Kidney capillary endothelial cell (primary cell): ENCODE measurements around the gene AKAP13.
"Not testable (repeated sequence)": the region's sequence is repeated elsewhere in the genome, so short reads cannot be mapped to it uniquely, and the experiment has no call there.

Experiments
- DNase-seq: peaks from one replicate; pipeline ENCODE4 v3.0.0-alpha.2; 2018; ENCODE audit warnings: low spot score

Gene AKAP13, protein sequence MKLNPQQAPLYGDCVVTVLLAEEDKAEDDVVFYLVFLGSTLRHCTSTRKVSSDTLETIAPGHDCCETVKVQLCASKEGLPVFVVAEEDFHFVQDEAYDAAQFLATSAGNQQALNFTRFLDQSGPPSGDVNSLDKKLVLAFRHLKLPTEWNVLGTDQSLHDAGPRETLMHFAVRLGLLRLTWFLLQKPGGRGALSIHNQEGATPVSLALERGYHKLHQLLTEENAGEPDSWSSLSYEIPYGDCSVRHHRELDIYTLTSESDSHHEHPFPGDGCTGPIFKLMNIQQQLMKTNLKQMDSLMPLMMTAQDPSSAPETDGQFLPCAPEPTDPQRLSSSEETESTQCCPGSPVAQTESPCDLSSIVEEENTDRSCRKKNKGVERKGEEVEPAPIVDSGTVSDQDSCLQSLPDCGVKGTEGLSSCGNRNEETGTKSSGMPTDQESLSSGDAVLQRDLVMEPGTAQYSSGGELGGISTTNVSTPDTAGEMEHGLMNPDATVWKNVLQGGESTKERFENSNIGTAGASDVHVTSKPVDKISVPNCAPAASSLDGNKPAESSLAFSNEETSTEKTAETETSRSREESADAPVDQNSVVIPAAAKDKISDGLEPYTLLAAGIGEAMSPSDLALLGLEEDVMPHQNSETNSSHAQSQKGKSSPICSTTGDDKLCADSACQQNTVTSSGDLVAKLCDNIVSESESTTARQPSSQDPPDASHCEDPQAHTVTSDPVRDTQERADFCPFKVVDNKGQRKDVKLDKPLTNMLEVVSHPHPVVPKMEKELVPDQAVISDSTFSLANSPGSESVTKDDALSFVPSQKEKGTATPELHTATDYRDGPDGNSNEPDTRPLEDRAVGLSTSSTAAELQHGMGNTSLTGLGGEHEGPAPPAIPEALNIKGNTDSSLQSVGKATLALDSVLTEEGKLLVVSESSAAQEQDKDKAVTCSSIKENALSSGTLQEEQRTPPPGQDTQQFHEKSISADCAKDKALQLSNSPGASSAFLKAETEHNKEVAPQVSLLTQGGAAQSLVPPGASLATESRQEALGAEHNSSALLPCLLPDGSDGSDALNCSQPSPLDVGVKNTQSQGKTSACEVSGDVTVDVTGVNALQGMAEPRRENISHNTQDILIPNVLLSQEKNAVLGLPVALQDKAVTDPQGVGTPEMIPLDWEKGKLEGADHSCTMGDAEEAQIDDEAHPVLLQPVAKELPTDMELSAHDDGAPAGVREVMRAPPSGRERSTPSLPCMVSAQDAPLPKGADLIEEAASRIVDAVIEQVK (N-terminal part only)

GRCh38 chr15:85380217-85380811 is at the start of gene AKAP13:
Gene AKAP13, plus strand, starts transcription at chr15:85380603. Its CDS starts 105,118 bp downstream, at chr15:85485721.
- DNase-seq, result peak; percentile 97

GRCh38 chr15:85330901-85331588 is 49.4 kb upstream of the AKAP13 start:
- peak; percentile 60 for DNase-seq

DNA sequence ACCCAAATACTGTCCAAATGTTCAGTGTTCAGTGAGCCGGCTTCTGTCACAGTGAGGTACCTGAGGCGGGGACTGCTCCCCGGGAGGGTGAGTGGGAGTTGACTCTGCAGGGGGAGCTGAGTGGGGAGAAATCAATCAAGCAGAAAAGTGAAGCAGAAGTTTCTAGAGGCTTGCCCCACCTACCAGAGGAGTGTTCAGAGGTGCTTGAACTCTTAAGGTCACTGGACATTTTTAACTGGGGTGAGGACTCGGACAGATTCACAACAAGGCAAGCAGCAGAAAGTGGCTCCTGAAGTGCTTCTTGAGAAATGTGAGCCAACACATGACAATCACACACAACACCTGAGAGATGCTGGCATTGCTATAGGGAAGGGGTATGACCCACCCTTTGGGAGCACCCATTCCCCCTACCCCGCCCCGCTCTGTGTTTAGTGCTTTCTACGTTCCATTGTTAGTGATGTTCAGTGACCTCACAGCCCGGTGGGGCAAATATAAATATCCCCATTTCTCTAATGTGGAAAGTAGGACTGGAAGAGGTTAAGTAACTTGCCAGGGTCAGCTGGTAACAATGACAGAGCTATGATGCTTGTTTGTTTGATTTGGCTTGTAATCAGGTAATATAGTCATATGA is 48.6 kb upstream of the AKAP13 start:
- DNase-seq, result no peak

DNA sequence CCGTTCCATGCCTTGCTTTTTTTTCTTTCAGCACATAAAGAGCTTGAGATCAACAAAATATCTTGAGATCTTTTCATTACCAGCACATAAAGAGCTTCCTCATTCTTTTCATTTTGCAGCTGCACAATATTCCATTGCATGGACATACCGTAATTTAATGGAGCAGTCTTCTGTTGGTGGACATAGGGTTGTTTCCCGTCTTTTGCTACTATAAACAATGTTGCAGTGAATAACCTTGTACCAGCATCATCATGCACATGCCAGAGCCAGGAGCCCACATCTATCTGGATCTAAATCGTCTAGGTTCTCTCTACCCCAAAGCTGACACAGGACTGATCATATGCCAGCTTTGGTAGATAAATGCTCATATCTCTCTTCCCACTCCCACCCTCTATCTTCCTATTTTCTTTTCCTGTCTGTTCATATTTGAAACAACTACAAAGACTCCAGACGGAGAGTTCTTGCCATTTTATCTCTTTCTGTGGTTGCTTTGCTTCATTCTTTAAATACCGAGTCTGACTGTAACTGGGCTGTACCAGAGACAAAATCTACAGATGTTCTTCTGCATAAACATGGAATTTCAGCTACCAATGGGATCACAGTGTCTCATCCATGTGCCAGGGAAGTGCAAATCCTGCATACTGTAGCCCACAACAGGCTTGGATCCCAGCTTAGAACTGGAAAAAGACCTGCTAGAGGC is 47.1 kb upstream of the AKAP13 start:
- DNase-seq, result no peak

DNA sequence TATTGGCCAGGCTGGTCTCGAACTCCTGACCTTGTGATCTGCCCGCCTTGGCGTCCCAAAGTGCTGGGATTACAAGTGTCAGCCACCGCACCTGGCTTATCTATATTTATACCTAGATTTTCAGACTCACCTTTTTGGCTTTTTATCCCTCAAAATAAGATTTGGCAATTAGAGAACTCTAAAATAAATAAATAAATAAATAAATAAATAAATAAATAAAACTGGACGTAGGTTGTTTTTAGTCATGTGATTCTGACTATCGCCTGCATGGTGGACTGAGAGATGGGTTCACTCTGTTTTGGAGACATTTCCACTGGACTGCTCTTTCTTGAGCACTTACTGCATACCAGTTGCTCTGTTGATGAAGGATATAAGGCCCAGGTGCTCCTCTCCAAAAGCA is 46.2 kb upstream of the AKAP13 start:
- DNase-seq, result no peak

- DNase-seq, result no peak
Measured at GRCh38 chr15:85335193-85335942, 45.0 kb upstream of the AKAP13 start.

- DNase-seq, result no peak
Measured at GRCh38 chr15:85336880-85337279, 43.5 kb upstream of the AKAP13 start.

GRCh38 chr15:85337425-85338074 is 42.9 kb upstream of the AKAP13 start:
- no peak for DNase-seq

DNA sequence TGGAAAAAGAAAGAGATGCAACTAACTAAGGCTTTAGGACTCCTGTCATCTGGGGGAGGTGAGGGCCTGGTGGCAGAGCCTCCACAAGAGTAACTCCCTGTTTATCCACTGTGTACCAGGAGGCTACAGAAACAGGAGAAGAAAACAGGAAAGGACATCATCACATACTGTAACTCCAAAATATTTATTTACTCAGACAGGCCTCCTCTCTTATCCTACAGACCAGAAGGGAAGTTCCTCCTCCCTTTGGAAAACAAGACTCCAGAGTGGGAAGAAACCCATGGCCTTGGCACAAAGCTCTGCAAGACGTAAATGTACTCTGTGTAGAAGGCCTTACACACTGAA is 40.1 kb upstream of the AKAP13 start:
- DNase-seq, result no peak

GRCh38 chr15:85340852-85341251 is 39.6 kb upstream of the AKAP13 start:
- DNase-seq, result no peak

DNA sequence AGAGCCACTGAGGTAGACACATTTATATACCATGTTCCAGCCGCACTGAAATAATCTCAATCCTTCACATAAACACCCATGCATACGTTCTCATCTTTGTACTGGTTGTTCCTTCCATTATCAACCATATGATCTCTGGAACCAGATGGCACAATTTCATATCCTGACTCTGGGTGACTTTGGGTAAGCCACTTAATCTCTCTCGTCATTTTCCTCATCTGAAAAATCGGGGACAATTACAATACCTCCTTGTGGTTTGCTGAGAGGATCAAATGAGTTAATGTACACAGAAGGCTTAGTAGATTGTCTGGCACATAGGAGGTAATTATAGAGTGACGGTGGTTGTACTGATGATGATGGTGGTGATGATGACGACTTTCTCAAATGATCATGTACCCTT is 38.2 kb upstream of the AKAP13 start:
- not testable (repeated sequence) for DNase-seq

DNA sequence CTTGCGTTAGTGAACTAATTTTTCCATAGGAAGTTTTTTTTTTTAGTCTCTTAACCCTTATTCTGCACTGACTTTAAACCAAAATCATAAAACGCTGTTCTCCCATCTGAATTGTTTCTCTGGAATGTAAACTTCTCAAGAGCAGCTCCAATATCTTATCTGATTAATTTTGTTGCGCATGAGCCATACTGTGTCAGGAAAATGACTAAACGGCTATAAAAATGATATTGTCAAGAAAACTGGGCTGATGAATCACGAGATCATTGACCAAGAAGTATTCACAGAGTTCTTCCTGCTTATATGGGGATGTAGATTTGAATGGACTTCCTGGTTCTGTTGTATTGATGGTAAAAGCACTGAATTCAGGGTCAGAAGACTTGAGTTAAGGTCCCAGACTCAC is 37.0 kb upstream of the AKAP13 start:
- peak; percentile 78 for DNase-seq

DNA sequence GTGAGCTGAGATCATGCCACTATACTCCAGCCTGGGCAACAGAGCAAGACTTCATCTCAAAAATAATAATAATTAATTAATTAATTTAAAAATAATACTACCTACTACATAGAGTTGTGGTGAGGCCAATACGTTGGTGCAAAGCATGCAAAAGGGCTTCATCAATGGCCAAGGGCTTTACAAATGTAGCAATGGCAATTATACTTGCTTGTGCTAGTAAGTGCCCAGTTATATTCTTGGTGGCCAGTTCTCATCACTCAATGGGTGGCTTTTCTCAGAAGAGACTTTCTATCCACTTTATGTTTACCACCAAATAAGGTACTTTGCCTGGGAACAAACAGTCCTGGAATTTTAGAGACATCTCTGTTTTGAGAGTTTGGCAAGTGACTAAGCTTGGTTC is 36.2 kb upstream of the AKAP13 start:
- DNase-seq, result not testable (repeated sequence)

DNA sequence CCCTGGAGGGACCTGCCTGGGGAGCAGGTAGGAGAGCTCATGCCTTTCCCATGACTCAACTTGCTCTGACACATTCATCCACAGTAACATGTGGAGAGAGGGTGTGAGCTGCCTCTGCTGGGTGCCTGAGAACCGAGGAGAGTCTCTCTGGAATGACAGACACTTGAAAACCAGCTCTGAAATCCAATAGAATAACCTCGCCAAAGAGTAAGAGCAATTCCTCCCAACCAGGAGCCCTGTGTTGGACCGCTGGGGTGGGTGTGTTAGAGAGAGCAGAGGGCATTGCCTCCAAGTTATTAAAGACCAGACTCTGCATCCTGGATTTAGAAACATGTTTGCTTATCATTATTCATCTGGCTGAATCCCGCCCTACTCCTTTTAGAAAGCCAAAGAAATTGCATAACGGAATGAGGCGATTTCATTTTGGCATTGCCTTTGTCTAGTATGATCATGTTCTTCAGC is 35.7 kb upstream of the AKAP13 start:
- DNase-seq, result not testable (repeated sequence)

DNA sequence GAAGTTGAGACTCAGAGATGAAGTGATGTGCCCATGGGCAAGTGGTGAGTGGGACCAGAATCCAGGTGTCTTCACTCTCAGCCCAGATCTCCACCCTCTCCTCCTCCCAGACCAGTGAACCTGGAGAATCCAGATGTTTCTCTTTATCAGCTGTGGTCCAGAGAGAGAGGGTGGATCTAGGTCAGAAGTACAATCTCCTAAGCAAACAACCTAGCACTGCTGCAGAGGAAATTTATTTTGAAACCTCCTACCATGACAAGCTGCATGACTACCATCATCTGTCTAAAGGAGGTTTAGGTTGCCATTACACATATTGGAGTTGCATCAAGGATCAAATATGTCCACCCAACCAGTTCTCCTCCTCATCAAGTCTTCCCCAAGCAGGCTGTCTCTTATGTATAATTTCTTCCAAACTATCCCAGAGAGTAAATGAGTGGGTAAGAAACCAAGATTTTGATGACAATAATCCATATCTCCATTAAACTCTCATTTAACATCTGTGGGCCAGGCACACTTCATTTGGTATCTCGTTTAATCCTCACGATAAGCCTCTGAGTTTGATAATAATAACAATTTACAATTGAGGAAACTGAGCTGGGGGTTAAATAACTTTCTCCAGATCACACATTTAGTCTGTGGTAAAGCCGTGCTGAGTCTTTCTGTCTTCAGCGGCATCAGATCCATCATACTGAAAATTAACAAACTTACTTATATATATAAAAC is 35.0 kb upstream of the AKAP13 start:
- DNase-seq, result not testable (repeated sequence)

DNA sequence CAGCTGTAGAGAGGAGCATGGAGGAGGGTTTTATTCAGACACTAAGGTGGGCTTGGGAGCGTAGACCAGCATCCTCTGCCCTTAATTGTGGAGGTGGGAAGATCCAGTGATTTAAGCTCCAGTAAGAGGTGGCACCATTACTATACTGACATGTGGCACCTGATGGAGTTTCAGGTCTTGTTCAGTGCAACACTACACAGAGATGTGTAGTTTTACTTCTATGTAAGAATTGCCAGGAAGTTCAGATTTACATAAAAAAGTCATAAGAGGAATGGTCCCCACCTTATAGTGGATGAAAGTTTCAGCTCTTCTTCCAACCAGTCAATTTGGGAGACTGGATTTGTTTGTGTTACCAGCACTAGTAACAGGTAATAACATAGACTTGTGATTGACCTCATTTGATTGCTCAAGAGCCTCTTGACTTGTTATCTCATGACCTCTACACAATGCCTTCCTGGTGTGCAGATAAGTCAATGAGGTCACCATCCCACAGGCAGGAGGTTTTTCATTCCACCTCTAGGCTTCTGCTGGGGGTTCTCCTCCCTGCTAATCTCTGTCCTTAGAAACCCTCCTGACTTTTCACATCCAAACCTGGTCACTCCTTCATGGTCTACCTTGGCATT is 33.8 kb upstream of the AKAP13 start:
- DNase-seq, result not testable (repeated sequence)

DNA sequence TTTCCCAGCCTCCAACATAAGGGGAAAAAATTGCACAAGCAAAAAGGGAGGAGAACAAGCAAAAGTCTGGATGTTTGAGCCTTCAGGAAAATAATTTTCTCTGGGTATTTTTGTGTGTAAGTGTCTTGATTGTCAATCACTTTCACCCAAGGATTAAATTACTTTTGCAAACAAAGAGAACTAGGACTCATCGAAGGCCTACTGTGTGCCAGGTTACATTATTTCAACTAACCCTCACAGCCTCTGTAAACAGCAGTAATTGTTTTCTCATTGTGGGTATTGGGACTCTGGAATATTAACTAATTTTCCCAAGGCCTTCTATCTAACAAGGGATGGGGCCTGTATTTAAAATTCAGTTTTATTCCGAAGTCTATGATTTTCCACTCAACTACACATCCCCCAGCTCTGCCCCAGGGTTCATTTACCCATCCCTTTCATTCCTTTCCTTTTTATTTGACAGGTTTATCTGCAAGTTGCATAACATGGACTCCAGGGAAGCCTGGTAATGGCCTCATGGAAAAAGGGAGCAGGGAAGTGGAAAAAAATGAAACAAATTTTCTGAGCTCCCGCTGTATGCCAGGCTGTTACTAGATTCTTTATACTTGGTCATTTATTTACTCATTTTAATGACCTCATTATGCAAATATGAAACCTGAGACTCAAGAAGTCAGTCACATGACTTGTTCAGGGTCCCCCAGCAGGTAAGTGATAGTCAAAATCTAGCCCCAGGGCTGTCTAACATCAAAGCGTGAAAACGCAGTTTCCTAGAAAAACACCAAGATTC is 32.9 kb upstream of the AKAP13 start:
- DNase-seq, result not testable (repeated sequence)
